ENCODE data around the gene GLI3. TPM values are rescaled to one million over a fixed set of nuclear protein-coding genes. Genes with fewer than 3 reads are reported as not detected.

The GLI3 gene
- polyA plus RNA-seq, 1 donor: 13.6 TPM

DNA sequence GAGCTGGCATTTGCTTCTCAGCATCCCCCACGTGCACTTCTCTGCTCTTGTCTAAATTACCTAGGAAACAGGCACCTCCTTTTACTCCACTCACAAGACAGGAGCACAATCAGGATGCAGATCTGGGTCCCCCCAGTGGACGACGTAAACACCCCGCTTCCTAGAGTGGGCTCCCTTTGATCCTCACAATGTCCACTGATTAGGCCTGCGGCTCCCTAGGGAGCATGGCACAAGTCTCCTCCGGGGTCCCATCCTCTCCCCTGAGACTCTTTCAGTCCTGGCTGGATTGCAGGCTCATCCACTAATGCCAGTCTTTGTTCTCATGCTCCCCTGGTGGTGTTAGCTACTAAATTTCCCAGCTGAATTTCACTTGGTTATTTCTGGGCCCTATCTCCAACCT lies 98.3 kb downstream of the GLI3 start:
- DNase-seq: no peak

DNA sequence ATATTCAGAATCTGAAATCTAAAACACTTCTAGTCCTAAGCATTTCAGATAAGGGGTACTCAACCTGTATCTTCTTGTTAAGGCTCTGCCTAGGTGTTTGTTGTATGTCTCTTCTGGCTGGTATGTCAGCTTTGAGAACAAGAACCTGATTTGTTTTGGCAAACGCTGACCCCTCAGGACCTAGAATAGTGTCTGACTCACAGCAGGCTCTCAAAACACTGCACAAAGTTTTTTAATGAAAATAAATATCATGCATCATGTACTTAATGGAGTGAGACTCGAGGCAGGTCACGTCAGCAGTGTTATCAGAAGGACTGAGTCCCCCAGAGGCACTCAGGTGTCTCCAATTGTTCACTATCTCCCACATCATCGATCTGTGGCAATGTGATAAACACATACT lies 99.1 kb downstream of the GLI3 start:
- DNase-seq: no peak

DNA sequence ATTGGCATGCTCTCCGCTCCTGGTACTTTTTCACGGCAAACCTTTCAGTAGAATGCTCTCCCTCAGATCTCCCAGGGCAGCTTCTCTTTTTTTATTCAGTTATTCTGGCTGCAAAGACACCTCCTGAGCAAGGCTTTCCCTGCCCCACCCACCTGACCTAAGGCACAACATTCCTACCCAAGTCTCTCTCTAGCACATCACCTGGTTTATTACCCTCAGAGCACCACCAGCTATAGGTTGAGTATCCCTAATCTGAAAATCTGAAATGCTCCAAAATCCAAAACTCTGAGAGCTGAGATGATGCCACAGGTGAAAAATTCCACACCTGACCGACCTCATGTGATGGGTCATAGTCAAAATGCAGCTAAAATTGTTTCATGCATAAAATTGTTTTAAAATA lies 99.6 kb downstream of the GLI3 start:
- DNase-seq: no peak

DNA sequence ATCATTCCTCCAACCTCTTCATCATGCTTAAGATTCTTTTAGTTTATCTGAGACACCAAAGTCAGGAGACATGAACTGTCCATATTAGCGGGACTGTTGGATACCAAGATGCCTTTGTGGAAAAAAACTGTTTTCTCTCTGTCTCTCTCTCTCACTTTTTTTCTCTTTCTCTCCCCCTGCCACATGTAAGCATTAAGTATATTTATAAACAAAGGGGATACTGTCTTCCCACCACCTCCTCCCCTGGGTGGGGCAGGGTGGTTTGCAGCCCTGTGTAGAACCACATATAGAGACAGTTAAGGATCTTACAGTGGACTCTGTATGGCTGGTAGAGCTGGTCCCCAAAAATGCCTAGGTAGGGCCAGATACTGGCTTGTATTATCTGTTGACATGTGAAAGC lies 101.3 kb downstream of the GLI3 start:
- DNase-seq: no peak

DNA sequence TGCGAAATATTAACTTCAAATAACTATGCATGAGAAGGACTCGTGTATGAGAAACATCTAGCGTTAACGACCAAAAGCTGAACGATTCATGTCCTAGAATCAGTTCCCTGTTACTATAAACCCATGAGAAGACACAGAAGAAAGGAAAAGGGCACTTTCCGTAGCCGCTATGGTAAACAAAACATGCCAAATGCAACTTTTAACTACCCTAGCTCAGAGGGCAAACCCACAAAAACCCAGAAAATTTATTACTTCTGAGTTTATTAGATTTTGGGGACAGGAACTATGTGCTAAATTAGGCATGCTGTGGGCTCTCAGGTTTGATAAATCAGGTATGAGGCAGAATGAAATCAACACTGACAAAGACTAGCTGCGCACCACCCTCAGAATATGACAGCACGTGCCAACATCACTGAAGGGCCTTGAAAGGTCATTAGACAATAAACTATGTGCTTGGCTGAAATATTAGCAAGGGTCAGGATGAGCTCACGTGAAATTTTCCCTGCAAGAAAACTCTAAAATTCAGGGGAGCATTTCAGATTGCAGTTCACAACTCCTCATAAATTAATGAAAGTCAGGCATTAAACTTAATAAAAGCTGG lies 102.6 kb downstream of the GLI3 start:
- no peak for DNase-seq

DNA sequence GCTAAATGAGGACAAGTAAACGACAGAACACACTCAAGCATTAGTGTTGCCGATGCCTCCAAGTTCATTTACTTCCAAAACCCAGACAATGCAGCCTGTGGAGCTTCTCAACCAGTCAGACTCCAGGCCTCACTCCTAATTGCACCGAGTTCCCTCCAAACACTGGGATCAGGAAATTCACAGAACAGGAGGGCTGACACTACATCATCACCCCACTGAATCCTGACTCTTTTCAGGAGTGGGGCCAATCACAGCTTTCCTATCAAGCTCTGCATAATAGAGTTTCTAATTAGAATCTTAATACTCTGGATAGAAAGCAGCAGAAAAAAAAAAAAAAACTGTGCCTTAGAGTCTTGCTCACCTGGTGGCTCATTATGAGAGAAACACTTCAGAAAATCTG lies 103.7 kb downstream of the GLI3 start:
- DNase-seq: no peak

DNA sequence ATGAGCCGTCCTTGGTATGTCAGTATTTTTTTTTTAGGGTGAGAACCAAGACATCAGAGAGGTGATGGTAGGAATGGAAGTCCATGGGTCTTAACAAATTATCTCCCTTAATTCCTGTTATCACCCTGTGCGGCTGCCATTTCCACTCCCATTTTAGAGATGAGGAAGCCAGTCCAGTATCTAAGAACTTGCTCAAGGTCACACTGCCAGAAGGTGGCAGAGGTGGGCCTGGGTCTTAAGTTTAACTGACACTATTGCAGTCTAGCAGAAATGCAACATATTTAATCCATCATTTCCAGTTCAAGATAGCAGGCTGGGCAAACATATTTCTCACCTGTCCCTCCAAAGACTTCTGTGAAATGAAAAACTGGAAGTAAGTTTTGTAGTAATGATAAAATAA lies 108.3 kb downstream of the GLI3 start:
- no peak for DNase-seq

DNA sequence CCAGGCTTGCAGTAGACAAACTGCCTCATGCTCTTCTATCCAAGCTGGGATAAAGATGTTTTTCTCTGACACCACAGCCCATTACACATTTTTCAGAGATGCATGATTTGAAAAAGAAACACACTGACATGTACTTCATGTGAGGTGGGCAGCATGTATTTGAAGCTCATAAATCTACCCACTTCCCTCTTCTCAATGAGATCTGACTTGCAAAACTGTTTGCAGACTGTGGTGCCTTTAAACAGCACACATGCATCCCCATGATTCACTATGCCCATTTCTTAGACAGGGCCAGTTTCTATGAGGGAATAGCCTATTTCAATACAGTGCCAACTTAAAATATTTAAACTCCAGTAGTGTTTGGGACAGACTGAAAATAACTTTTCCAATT lies 109.8 kb downstream of the GLI3 start:
- no peak for DNase-seq

DNA sequence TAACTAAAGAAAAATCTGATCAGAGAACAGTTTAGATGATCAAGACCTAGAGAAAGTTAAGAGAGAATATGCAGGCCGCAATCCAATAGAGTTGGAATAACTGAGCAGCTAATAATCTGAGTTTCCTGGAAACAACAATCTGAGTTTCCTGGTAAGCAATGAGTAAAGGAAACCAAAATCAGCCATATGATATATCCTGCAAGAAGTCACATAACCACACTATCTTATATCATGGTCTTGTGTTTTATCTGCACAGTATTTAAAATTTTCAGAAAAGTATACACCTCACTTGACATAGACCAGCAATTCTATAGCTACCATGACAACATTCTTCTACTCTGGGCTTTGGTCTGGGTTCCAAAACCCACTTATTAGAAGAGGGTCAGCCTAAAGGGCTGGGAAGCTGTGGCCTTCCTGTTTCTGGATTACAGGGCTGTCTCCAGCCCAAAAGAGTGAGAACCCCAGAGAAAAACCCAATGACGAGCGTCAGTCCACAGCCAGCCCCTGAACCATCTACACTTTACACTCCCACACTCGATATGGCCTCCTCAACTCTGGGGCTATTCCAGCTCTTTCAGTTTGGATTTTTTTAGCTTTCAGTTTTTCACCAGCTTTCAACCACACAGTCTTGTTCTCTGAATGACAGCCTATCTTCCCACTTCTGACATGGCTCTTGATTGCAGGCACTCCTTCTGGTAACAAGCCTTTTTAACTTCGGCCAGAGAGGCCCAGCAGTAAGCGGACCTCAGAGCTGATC lies 110.4 kb downstream of the GLI3 start:
- no peak for DNase-seq

DNA sequence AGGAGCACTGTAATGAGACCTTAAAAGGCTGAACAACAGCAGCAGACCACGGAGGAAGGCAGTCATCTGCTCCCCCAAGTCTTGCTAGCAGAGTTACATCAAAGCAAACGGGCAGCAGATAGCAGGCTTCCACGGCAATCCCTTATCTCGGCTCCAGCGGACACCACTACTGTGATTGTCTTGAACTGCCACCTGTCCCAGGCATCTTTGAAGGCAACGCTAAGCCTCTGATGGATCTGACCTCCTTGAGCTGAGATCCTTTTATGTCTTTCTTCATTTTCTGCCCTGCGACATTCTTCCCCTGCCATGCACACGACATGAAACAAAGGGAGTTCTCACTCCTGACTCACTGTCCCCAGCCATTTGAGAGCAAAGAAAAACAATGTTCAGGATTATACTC lies 111.7 kb downstream of the GLI3 start:
- DNase-seq: no peak

DNA sequence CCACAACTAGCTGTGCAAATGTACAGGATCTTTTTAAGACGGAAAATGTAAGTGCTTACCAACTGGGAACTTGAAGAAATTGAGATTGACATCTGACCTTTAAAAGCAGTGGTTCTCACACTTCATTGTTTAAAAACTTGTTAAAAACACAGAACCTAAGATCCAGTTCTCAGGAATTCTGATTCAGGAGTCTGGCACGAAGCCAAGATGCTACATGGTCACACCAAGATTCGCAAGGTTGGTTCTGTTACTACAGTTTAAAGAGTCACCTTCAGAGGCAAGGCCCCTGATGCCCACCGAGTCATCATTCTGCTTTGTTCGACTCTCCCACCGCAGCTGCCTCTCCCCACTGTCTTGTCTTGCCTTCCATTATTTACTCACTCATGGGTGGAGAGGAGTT lies 113.3 kb downstream of the GLI3 start:
- no peak for DNase-seq

DNA sequence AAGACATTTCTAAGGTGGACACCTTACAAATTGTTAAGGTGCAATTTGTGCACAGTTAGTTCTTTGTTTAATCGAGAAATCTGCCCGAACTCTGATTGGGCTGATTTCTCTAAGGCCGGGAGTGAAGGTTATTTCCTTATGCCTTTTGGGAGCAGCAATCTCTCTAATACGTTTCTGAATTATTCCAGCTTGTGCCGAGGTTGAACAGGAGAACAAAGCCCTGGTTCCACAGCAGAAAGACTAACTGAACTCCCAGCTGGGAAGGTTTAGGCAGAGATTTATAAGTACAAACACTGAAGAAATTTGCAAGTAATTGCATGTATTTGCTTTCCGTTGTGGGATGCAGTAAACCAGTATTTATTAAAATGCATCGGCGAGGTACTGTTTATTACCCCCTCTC lies 116.8 kb downstream of the GLI3 start:
- DNase-seq: no peak

DNA sequence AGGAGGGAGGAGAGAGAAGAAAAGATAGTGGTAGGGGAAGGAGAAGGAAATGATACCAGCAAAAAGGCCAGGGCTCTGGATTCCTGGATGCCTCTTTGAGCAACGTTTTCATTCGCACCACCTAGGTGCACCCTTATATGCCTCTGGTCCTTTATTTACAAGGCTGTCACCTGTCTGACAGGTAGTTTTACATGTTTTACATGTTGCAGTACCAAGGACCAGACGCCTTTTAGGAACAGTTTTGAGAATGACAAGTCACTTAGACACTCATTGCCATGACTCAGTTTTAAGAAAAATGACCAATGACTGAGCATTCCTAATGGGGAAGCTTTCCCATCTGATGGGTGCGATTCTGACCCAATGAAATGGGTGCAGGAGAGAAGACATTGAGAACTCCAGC lies 119.8 kb downstream of the GLI3 start:
- DNase-seq: no peak

DNA sequence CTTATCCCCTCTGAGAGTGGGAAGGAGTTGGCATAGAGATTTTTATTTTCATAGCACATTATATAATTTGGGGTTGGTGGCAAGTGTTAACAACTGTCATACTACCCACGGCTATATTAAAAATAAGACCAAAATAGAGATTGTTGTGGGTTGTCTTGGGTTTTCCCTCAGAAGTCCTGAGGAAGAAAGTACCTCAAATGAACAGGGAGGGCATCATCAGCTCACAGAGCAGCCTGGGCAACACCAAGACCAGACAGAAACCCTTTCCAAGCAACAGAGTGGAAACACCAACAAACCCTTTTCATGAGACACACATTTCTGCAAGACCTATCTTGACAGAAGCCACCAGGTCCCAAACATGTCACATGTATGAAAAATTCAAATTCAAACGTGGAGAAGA lies 121.2 kb downstream of the GLI3 start:
- no peak for DNase-seq

DNA sequence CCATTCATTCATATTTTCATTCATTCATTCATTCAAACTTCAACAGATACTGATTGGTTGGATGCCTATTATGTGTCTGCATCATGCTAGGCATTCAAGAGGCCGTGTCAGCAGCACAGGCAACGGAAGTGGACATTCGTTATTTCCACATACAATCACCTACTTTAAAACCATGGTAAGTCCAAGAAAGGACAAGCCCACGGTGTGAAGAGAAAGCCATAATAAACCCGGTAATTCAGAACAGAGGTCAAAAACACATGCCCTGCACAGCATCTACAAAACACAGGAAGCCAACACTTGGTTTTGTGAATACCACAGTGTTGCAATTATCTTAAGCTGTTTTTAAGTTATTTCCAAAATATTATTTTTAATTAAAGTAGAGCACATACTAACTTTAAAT lies 126.7 kb downstream of the GLI3 start:
- no peak for DNase-seq

DNA sequence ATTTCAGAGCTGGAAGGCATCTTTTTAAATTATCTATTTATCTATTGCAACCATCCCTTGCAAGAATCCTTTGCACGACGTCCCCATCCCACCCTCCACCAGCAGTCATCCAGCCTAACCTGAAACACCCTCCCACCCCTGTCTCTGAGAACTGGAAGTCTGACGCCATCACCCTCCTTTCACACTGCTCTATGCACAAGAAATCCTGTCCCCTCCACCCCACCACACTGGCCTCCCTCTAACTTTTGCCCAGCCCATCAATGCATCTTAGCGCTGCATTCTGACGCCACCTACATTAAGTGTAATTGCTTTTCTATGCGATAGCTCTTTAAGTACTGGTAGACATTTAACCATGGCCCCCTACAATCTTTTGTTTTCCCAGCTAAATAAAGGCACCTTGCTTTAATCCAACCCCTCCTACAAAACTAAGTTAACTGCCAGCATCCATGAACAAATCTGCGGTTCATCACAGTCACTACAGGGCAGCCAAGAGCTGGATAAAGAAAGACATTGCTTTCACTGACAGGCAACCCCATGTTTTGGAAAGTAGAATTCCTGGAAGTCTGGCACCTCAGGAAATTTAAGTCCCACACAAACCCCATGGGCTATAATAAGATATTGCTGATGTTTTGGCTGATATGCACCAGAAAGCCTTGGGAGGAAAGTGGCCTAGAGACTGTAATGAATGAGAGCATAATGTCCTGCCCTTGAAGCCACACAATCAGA lies 128.0 kb downstream of the GLI3 start:
- DNase-seq: no peak

DNA sequence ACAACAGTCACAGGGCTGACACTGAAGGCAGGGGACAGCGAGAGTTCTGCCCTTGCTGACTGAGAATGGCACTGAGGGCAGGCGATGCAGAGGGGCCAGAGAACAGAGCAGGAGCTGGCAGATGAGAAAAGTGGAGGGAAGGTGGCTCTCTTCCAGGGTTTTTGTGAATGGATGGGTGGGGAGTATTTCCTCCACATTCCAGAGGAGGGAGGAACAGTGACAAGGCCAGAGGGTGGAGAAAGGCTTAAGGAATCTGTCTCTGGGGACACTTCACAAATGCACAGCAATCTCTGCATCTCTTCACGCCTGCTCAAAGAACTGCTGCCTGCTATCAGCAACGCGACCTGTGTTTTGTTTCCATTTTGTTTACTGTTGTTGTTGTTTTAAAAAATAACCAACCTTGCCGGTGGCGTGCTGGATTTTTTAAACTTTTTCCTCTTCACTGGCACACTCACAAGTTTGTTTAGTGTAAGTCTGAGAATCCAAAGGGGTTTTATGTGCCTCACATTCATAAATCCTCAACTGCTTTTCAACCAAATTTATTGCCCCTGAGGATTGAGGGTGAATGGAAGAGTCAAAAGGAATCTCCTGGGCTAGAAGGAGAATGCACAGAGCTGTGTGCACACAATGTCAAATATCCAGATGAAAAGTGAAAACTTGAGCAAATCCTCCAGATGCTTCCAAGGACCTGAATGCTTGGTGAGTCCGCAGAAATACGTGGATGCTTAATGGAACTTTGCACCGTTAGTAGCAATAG lies 129.3 kb downstream of the GLI3 start:
- DNase-seq: no peak

DNA sequence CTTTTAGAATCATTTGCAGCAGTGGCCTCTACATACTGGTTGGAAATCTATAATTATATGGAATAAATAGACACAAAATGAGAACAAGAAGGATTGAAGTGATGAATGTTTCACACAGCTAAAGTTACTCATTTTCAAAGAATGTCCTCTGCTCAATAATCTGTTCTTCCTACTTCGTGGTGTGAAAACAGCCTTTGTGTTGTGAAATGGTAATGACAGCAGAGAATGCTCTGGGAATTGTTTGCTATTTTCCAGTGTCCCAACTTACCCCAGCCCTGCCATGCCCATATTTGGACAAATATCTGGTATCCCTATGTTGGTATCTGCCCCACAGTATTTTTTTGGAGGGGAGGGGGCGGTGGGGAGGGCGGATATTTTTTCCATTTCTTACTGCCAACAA lies 130.4 kb downstream of the GLI3 start:
- DNase-seq: no peak

DNA sequence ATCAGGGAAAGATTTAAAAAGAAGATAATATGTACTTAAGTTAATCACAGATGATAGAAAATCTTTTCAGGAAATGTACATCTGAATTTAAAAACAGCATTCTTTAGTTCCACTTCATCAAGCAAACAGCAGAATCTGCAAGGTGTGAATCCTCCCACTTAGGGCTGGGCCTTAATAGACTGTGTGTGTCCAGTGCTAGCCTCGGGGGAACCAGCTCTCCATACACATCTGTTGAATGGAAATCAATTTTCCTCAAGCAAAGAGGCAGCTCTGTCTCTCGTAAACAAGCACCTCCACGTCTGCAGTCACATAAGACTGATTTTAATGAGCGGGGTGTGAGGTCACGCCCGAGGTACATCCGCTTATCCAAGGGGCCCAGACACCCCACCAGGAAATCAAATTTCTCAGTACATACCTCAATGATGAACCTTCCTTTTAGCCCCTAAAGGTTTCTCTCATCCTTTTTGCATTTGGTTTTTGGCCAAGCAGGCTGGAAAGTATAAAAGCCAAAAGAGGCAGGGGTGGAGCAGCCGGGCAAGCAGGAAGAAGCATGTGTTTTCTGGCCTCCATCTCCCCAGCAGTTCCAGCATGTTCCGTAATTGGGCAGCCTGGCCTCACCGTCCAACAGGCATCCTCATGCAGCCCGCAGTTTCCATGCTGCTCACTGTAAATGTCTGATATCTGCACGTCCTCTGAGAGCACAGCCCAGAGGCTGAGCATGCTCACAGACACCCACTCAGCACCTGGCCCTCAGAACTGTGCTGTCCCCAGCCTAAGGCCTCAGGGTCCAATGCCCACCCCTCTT lies 131.3 kb downstream of the GLI3 start:
- no peak for DNase-seq

DNA sequence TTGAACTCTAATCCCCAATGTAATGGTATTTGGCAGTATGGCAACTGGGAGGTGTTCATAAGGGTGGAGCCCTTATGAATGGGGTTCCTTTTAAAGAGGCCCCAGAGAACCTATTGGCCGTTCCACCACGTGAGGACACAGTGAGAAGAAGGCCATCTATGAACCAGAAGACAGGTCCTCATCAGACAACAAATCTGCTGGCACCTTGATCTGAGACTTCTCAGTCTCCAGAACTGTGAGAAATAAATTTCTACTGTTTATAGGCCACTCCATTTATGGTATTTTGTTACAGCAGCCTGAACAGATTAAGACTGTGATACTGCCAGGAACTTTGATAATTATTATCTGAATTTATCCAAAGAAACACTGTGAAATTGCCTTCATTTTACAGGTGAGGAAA lies 132.3 kb downstream of the GLI3 start:
- no peak for DNase-seq

DNA sequence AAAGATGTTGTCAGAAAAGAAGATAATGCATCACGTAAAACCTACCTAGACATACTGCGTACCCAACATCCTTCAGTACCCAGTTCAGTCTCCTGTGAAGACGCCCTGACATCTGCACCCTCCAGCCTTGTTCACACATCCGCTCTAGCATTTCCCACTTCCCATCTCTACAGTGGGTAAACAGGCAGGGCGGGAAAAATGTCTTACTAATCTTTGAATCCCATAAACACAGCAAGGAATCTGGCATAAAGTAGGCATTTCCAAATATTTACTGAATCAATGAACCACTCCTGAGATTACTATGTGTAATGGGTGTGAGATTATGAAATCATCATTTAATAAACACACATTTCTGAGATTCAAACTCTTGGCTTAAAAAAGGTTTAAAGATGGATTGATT lies 132.8 kb downstream of the GLI3 start:
- DNase-seq: no peak

DNA sequence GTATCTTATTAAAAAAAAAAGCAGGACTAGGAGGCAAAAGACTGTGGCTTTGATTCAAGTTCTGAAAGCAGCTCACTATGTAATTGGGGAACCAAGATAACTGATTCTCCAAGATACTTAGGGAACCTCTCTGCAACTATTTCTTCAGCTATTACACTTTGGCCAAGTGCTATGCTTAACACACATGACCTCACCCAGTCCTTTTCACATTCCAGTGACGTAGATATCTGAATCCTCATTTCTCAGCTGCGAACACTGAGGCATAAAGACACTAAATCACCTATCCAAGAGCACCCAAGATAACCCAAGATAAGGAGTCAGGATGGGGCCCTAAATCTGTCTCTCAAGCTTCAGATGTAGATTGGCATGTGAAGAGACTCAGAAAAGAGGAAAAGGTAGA lies 133.6 kb downstream of the GLI3 start:
- DNase-seq: no peak

DNA sequence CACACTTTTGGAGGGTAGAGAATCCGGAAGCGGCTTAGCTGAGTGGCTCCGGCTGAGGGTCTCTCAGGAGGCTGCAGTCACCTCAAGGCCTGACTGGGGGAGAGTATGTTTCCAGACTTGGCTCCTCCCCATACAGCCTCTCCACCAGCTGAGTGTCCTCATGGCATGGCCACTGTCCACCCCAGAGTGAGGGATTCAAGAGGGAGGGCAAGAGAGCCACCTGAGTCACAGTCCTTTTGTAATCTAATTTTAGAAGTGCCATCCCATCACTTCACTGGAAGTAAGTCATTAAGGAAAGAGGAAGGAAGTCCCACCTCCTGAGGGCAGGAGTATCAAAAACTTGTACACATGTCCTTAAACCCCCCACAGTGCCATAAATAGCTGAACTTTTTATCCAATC lies 134.0 kb downstream of the GLI3 start:
- DNase-seq: no peak
